HG02759 (cell line): ENCODE data around the gene WDR5.
A peak's percentile ranks its signal among the peaks of the same experiment; 100 is the strongest.

Experiments
- ATAC-seq: cut with Tn5 transposase; IDR thresholded peaks from one replicate; pipeline ENCODE4 v1.9.1; 2021; ENCODE audit warnings: mild to moderate bottlenecking, moderate library complexity; ENCODE audit not compliant: unreplicated experiment

Gene WDR5

DNA sequence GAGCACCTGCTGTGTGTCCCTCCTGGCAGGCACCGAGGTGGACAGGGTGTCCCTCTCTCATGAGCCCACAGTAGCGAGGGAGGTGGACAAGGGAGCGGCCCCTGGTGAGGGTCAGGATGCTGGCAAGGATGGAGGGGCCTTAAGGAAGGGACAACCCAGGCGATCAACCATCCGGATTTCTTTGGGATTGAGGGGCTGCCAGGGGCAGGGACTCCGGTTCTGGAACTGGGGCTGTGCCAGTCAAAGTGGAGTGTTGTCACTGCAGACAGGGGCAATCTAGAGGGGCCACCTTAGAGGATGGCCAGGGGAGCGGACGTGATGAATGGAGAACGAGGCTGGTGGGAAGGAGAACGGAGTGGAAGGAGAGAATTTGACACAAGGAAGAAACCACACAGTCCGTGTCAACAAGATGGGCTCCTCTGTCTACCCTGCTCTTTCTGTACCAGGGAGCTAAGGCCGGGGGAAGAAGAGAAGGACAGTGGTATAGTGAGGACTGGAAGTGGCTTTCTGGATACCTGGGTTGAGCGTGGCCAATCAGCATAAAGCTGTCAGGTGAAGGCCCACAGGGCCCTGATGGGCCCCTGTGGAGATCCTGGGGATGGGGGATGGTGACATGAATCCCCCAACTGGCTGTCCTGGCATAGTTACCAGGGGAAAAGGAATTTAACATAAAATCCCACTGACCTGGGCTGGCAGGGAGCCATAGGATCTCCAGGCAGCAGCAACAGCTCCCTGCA is 4.2 kb upstream of the WDR5 start:
- ATAC-seq = no peak

DNA sequence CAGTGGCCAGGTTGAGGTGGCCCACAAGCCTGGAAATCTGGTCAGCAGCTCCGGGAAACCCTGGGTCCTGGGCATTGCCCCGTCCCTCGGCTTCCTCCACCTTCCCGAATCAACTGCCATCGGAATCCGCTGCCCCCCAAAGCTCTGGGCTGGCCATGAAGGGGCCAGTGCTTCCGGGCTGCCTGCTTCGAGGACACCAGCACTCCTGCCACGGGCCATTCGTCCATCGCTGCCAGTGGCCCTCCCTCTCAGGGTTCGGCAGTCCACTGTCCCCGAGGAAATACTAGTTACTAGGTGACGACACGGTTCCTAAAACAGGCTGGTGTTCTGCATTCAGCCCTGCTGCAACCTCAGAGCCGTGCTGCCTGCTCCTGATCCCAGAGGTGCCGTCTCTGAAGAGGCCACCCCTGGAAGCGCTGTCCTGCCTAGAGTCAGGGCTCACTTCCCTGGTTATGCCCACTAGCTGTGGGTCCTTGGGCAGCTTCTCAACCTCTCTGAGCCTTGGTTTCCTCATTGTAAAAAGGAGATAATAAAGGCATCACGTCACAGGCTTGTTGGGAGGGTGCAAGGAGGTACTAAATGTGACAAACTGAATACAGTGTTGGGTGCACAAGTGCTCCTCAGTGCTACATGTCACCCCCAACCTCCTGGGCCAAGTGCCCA is 3.5 kb upstream of the WDR5 start:
- no peak for ATAC-seq

DNA sequence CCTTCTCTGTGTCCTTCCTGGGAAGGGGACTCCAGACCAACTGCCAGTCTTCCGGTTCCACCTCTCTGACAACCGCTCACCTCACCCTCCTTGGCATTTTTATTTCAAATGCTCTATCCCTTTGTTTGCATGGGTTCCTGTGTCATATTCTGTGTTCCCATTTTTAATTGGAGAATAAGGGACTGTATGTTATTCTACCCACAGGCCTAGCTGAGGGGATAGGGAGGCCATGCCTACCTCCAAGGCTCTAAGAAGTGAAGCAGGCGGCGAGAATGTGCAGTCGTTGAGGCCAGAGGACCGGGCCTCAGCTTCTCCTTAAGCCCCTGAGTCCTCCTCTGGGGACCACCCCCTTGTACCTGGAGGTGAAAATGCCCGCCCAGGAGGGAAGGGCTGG is 936 bp upstream of the WDR5 start:
- ATAC-seq = no peak

DNA sequence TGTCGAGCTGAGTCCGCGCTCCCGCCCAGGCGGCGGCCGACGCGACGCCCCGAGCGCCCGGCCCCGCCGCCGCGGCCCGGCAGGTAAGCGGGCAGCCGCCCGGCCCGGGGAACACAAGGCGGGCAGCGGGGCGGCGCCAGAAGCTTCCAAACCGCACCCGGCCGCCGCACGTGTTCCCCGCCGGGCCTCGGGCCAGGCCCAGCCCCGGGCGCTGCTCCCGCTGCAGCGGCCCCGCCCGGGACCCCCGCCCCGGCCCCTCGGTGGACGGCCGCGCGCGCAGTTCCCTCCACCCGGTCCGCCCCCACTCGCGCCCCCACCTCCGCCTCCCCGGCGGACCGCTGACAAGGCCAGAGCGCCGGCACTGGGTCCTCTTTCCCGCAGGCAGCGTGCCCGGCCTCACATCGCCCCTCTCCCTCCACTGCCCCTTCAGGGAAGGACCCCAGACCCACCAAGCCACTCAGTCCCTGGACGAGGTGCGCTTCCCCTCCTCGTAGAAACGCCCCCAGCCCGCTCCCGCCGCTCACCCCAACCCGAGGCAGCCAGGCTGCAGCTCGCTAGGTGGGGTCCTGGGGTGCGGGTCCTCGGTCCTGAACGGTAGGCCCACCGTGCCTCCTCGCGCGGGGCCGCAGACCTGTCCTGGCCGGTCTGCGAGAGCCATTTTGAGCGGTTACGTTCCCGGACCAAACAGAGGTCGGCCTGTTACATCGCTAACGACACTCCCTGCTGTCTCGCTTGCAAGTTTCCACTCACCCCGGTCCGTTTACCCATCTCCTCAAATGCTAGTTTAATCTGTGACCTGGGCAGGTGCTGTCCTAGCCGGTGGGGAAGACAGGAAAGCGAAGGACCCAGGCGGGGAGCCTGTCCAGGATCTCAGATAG is 475 bp downstream of the WDR5 start:
- ATAC-seq = peak; percentile 24

DNA sequence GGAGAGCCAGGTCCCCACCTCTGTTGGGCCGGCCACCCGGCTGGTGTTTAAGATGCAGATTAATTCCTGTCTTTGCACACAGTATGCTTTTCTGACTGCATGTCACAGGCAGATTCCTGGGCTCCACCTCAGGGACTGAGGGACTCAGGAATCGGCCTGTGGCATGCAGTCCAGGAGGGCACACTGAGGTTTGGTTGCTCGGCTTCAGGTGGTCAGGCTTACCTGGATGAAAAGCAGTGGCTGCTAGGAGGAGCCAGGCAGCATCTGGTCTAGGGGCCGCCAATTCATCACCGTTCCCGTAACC is 1.1 kb downstream of the WDR5 start:
- ATAC-seq = no peak

DNA sequence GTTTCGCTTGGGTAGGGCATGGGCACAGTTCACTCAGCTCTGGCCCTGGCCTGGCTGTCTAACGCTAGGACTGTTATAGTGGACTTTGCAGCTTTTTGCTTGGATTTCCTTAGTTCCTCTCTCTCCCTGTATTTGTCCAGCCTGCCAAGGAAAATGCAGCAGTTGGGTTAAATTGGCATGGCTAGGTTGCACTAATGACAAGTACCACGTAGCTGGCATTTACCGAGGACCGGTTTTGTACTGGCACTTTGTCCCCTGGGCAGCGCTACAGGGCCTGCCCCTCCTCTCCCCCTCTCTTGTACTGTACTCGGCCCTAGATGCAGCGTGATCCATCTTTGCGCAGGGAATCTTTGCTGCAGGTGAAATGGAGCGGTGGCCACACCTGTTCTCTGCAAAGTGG is 2.4 kb downstream of the WDR5 start:
- no peak for ATAC-seq

DNA sequence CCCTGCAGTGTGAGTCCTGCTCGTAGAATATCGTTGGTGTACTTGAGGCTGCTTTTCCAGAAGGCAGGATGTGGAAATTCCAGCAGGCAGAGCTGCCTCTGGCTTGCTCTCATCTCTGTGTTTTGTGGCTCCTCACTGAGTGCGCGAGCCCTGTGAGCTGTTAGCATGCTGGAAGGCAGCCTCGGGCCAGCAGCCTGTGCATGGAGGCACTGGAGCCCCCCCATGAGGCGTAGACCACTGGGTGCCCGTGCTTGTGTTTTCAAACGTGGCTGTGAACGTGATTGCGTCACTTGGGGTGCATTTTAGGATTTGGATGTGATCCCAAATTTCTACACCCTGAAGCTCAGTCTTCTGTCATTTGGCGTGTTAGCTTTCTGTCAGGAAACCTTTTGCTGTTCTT is 3.2 kb downstream of the WDR5 start:
- no peak for ATAC-seq

DNA sequence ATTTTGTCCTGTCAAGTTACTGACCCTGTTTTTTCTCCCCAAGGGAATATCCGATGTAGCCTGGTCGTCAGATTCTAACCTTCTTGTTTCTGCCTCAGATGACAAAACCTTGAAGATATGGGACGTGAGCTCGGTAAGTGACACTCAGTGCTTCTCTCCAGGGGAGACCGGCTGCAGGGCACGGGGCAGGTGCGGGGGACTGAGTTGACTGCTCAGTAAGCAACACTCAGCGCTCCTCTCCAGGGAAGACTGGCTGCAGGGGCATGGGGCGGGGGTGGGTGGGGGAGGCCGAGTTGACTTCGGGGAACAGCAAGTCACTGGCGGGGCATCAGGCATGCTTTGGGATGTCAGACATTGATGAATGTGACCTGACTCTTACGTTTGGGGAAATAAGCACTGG is 6.0 kb downstream of the WDR5 start:
- no peak for ATAC-seq

DNA sequence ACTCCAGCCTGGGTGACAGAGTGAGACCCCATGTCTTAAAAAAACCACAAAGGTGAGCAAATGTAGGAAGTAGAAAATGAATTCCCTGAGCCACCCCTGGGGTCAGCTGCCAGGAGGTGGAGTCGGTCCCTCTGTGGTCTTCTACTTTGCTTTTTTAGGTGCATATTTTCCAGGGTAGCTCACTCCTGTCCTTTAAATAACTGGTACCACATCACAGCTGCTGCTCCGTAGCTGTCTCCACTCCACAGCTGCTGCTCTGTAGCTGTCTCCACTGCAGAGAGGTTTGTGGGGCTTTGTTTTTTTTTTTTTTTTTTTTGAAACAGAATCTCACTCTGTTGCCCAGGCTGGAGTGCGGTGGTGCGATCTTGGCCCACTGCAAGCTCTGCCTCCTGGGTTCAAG is 8.9 kb downstream of the WDR5 start:
- ATAC-seq = no peak

DNA sequence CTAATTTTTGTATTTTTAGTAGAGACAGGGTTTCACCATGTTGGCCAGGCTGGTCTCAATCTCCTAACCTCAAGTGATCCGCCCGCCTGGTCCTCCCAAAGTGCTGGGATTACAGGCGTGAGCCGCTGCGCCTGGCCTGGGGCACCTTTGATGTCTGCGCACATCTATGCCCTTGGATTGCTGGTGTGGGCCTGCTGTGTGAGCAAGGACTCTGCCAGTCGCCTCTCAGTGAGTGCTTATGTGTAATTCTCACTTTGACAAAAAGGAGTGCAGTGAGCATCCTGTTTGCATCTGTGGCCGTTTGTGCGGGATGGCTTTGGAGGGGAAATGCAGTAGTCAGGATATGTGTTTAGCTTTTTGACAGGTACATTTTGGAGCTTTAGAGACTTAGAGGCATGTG is 9.4 kb downstream of the WDR5 start:
- ATAC-seq = no peak

DNA sequence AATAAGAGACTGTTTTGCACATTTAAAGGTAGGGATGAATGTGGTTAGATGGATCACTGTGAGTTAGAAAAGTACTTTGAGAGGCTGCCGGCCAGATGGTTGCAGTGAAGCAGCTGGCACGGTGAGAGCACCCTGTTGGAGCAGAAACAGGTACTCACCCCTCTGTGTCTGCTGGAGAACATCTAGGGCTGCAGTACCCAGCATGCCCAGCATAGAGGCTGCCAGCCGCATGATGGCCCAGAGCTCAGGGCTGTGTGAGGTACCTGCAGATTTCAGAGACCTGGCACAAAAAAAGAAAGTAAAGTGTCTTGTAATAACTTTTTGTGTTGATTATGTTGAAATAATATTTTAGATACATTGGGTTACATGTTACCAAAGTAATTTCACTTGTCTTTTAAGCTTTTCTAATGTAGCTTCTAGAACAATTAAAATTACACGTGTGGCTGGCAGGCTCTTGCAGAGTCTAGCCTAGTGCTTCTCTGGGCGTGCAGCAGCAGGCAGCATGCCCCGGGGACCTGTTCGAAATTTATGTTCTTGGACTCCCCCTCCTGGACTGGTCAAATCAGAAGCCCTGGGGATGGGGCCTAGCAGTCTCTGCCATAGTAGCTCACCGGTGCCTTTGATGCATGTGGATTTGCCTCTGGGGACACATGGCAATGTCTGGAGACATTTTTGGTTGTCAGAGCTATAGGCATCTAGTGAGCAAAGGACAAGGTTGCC is 11.1 kb downstream of the WDR5 start:
- ATAC-seq = no peak

DNA sequence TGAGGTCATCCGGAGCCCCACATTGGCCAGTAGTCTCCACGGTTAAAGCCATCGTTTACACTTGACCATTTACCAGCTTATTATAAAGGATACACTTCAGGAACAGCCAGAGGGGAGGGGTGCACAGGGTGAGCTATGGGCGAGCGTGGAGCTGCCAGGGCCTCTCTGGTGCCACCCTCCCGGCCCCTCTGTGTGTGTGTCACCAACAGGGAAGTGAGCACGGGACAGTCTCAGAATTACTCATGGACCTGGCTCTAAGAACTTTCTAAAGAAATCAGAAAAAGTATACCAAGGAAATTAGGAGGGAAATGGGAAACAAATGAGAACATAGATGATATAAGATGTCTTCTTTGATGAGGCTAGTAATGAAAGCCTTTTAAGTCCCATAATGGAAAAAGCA is 13.5 kb downstream of the WDR5 start:
- no peak for ATAC-seq

DNA sequence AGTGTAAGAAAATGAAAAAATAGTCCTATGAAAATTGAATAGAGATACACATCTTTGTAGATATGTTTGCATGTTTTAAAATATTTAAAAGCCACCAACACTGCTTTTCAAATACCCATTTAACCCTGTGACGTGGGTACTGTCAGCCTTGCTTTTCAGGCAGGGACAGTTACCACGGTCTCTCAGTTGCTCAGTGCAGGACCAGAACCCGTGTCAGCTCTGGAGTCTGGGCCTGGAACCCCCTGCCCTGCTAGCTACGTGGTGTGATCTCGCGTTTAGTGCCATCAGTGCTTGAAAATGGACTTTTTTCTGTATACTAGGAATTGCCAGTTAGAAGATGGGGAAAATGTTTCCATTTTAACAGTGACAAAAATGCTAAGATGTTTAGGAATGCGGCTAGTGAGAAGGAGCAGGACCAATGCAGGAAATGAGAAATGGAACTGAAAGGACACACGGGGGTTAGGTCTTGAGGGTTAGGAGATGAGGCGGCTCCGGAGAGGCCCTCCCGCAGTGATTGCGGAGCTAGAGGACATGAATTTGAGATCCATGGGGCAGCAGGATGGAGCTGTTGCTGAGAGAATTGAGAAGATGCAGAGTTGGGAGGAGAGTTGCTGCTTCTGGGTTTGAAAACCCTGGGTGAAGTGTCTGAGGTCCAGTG is 14.8 kb downstream of the WDR5 start:
- ATAC-seq = no peak

DNA sequence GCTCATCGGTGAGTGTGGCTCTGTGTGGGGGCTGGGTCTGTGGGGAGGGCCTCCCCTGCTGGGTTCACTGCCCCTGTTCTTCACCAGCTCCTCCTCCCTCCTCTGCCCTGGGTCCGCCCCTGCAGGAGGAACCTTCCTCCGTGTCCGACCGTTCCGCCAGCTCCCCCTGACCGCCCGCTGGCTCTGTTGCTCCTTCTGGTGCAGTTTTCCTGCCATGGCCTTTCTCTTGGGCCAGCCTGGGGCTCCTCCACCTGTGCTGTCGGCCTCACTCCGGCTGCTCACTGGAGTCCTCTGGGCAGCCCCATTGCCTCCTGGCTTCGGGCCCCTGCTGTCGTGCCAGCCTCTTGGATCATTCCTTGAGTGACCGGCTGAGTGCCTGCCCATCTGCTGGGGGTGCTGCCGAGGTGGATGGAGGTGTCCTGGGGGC is 16.2 kb downstream of the WDR5 start:
- ATAC-seq = no peak

DNA sequence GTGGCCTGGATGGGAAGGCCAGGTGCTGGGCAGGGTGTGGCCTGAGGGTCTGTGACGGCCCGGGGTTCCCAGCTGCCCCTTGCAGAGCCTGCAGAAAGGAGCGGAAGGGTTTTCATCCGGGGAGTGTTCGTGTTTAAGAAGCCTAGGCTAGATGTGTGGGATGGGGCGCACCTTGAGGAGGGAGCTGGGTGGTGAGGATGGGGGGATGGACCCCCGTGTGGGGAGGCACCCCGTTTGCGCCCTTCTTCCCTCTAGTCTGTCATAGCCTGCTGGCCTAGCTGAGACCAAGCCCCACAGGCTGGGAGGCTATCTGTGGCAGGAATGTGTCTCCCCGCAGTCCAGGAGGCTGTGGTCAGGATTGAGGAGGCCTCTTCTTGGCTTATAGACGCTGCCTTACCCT is 16.6 kb downstream of the WDR5 start:
- no peak for ATAC-seq

DNA sequence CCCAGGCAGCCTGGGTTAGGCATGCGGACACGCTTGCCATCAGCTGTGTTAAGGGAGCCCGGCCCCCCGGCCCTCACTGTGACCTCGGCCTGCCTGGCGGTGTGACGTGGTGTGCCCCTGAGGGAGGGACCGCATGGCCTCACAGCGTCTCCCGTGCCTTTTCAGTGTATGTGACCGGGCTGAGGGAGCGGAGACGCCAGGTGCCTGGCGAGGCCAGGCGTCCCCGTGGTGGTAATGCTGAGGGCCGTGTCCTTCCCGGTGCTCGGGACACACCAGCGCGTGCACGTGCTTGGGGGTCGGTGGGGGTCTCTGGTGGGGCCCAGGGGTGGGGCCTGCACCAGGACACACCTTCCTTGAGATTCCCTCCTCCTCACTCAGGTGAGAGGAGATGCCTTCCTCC is 17.6 kb downstream of the WDR5 start:
- ATAC-seq = no peak

DNA sequence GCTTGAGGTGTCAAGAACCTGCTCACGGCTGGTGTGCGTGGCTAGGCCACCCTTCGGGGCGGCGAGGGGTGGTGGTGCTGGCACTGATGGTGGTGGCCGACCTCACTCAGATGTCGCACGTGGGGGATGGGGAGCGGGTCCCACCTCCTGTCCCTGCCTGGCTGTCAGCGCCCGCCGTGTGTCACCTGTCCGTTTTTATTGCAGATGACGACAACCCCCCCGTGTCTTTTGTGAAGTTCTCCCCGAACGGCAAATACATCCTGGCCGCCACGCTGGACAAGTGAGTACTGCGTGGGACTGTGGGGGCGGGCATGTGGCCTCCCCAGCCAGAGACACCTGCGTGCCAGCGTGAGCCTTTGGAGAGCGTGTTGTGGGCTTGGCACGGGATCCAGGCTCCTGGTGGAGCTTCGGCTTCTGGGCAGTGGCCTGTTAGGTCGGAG is 18.4 kb downstream of the WDR5 start:
- no peak for ATAC-seq

DNA sequence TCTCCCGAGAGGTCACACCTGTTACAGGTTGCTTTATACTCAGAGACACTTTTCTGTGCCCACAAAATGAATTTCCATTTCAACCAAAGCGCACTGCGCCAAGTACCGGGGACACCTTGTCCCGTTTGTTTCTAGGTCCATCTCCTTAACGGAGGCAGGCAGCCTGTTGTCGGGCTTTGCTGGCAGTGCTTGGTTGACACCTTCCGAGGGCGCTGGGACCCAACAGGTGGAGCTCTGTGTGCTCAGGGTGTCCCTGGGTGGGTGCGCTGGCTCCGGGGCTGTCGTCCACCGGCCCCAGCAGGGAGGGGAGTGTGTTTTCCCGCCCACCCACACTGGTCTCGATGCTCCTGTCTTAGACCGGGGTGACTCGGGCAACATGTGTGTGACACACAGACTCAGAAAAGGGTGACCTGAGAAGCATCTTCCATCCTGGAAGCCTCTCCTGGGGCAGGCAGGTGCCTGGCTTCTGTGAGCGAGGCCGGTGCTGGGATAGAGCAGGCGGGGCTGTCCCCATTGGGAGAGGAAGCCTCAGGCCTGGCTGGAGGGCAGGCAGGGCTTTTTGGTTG is 20.0 kb downstream of the WDR5 start:
- ATAC-seq = no peak

DNA sequence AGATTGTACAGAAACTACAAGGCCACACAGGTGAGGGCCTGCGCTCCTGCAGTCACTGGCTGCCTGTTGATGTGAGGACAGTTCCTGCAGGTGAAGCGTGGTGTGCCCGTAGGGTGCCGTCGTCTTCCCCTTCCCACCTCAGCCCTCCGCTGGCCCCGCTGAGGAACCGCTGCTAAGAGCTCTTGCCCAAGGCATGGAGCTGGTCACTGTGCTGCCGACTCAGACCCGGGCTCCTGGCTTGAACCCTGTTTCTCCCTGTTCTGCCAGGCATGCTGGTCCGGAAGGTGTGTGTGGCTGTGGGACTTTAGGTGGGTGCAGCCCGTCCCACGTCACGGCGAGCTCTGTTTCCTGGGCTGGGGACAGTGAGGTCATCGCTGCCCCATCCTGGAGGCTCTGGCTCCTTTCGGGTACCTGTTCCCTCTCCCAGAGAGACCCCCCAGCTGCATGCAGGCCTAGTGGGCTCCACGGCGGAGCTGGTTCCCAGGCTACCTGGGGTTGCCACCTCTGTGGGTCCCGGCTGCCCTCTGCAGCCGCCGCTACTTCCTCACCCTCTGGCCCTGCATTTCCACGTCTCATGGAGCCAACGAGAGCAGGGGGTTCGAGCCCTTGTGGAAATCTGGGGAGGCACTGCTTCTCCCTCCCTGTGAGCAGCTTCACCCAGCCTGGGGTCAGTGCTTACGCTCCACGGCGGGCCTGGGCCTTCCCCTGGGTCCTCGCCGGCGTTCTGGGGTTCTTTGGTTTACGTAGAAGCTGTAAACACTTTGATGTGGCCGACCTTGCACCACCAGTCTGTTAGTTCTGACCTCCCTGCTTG is 20.9 kb downstream of the WDR5 start:
- ATAC-seq = no peak
